Activated CD4-positive, alpha-beta T cell treated with anti-CD3 and anti-CD28 coated beads for 4 hours (primary cell): ENCODE data around the gene PTPN9.
A peak's percentile ranks its signal among the peaks of the same experiment; 100 is the strongest.
"Not testable (repeated sequence)": the region's sequence is repeated elsewhere in the genome, so short reads cannot be mapped to it uniquely, and the experiment has no call there.

Experiments
- DNase-seq, 2 donors: peaks; one replicate each; pipeline ENCODE4 v3.0.0-alpha.2; 2020

PTPN9 gene

DNA sequence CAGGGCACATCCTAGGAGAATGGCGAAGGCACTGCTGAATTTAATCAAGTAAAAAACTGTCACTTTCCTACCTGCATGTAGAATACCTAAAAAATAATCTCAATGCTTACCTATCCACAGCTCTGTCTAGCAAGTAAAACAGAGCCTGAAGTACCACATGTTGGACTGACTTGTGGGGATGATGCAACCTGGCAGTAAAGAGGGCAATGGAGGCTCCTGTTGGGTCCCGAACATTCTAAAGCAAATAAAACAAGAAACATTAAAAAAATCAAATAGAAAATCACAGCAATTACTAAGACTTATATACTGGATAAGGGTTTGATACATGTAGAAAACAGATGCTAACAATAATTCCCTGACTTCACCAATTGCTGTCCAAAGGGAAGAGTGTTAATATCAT lies 56.1 kb downstream of the PTPN9 start:
- no peak for DNase-seq

DNA sequence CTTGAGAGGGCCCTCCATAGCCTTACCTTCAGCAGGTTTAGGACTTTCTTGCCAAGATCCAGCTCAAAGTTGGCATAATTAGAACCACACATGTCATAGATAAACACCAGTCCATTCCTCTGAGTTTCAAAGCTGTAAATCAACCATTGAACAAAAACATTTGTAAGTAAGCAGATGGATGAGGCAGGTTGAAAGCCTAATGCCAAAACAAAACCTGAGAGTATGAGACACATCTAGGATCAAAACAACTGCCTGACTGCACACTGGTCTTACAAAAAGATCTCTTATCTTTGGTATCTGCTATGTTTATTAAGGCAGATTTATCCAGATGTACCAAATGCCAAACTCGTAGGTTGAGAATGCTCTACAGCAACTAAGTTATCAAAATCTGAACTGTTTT lies 61.9 kb downstream of the PTPN9 start:
- no peak for DNase-seq

DNA sequence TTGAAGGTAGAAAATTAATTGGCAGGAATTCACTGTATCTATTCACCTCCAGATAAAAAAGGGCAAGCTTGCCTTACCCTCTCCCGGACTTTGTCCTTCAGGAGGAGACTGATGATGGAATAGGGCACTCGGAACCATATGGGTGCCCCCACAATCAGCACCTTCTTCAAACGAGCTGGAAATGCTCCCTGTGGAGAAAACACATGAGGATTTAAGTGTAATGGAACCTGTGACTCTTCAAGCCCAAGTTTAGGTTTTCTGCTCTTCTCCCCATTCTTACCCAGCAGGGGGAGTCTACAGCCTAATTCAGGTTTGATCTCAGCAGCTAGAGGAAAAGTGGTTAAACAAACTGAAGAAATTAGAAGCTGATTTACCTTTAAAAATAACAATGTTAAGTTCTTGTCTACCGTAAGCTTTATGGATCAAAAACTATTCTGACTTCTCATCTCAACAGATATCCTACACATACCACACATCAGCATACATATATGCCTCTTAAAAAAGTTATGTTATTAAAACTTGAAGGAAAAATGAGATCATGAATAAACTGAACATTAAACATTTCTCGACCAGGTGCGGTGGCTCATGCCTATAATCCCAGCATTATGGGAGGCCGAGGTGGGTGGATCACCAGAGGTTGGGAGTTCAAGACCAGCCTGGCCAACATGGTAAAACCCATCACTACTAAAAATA lies 70.1 kb downstream of the PTPN9 start:
- DNase-seq, result peak; percentile 24 to 38

DNA sequence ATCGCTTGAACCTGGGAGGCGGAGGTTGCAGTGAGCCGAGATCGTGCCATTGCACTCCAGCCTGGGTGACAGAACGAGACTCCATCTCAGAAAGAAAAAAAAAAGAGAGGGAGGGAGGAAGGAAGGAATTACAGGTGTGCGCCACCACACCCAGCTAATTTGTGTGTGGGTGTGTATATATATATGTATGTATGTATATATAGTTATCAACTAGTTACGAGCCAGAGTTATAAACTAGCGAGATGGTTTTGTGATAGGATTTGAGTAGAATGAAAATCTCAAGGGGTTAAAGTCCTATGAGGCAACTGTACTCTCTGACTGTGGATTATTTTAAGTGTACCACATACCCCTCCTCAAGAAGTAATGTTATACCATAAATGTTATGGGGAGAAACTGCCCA lies 76.8 kb downstream of the PTPN9 start:
- DNase-seq, result no peak

DNA sequence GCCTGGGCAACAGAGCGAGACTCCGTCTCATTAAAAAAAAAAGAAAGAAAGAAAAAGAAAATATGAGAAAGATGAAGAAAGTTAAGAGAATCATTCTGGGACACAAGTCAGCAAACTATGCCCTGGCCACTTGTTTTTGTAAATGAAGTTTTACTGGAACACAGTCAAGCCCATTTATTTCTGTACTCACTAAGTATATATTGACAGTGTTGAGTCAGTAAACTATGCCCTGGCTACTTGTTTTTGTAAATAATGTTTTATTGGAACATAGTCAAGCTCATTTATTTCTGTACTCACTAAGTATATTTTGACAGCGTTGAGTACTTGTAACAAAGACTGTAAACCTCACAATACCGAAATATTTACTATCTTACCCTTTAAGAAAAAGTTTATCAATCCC lies 85.4 kb downstream of the PTPN9 start:
- no peak for DNase-seq

DNA sequence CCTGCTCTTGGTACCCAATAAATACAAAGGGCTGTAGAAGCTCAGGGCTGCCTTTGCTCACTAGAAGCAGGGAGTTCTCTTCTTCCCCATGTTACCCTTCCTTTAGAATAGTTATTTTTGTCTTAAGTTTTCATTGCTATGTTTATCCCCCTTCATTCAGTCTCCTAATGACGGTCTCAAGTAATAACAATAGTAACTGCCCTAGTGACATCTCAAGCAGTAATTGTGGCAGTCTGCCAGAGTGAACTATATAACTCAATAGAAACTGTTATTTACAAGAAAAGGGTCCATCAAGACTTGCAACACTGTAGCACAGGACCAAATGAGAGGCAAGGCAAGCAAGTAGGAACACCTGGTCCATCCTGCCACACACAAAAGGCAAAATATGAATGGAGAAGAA lies 95.2 kb downstream of the PTPN9 start:
- DNase-seq, result no peak

DNA sequence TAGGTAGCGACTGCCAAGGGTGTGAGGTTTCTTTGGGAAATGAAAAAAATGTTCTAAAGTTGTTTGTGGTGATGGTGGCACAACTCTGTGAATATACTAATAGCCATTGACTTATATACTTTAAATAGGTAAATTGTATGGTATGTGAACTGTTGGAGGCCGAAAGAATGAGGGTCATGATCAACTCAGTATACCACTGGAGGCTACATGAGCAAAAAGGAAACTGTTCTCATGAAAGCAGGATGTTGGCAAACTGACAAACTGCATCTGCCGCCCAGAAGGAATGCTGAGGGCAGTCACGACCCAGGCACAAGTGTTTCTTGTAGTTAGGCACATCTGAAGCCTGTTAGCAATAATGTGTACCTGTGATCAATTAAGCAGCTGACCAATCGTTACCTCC lies 95.6 kb downstream of the PTPN9 start:
- not testable (repeated sequence) for DNase-seq

DNA sequence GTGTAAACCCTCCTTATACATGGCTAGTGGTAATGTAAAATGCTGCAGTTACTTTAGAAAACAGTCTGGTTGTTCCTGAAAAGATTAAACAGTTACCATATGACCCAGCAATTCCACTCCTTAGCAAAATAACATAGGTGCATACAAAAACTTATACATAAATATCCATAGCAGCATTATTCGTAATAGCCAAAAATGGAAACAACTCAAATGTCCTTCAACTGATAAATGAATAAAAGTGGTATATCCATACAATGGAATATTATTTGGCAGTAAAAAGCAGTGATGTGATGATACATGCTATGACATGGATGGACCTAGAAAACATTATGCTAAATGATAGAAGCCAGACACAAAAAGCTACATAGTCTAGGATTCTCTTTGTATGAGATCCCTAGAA lies 96.0 kb downstream of the PTPN9 start:
- DNase-seq, result no peak

DNA sequence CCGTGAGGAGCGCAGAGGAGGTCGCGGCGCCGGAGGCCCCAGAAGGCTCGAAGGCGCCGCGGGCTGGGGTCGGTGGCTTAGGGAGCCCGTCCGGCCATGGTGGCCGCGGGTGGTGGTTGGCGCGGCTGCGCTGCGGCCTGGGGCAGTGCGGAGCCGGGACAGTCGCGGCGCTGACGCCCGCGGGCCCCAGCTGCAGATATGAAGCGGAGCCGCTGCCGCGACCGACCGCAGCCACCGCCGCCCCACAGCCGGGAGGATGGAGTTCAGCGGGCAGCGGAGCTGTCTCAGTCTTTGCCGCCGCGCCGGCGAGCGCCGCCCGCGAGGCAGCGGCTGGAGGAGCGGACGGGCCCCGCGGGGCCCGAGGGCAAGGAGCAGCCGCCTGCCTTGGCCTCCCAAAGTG lies 98.7 kb downstream of the PTPN9 start:
- DNase-seq, result not testable (repeated sequence)

DNA sequence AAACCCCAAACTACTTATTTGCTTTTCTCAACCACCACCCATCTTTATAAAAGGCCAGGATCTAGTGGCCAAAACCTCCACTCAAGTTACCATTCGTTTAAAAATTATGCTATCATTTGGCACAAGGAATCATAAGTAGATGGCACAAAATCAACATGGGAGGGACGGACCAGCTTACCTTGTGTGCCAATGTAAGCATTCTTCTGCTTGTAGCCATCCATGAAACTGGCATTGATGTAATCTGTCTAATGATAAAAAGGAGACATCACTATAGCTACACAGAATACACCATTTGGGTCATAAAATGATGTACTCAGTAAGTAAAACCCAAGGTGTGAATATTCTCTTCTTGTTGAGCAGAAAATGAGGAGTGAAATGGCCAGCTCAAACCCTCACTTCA lies 99.4 kb downstream of the PTPN9 start:
- DNase-seq, result no peak

DNA sequence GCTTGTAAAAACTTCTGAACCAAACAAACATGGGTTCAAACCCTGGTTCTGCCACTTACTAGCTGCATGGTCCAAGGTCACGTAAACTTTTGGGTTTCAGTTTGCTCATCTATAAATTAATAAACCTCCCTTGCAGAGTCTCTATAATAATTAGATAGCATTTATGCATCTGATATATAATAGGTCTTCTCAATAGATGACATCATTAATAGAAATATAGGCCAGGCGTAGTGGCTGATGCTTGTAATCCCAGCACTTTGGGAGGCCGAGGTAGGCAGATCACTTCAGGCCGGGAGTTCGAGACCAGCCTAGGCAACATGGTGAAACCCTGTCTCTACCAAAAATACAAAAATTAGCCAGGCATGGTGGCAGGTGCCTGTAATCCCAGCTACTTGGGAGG lies 102.0 kb downstream of the PTPN9 start:
- not testable (repeated sequence) for DNase-seq

DNA sequence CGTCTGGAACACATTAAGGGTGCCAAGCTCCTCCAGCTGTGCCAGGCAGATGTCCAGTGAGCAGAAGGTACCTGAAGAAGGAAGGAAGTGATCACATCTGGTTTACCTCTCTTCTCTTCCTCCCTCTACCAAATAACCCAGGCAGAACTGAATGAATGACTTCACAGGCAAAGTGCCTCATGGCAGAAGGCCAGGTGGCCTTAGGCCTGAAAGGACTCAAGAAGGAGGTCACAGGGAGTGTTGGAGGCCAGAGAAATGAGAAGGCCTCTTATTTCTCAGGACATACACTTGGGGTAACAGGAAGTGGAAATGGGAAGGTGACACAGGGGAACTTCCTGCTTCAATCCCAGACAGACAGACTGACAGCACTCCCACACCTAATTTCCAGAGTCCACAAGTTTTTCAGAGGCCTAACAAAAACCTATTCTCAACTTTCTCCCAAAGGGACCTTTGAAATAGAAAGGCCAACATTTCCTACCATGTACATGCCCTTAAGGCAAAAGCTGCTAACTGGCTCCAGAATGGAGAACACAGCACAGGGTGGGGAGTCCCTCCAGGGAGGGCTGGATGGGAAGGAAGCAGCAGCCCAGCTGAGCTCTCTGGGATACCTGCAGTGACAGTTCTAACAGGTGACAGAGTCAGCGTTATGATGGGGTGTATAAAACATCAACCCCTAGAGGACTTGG lies 110.1 kb downstream of the PTPN9 start:
- DNase-seq, result no peak

DNA sequence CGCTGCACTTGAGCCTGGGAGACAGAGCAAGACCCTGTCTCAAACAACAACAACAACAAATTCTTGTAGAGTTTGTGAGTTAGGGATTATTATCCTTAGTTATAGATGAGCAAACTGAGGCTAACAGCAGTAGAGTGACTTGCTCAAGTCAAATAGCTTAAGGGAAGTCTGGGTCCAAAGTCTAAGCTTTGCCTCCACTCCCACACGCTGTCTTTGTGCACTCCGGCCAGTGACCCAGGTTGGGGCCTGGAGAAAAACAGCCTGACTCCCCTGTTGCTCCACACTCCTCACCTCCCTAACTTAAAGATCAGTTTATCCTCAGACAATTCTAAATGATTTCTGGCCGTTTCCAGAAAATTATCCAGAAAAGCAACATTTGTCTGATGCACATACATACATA lies 118.5 kb downstream of the PTPN9 start:
- no peak for DNase-seq

DNA sequence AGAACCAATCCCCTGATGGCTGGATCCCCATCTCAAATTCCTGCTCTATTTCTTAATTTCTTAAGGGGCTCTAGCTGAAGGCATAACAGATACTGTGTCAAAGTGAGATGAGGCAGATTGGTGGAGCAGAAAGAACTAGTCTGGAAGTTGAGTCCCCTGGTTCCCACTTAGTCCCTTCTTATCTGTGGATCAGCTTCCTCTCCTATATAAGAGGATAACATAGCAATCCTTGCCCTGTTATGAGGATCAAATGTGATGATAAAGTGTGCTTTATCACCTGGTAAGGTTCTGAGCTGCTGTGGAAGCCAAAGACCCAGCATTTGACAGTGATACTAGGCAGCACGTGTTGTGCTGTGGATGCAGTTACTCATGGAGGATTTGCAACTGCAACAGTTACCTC lies 119.5 kb downstream of the PTPN9 start:
- DNase-seq, result no peak

DNA sequence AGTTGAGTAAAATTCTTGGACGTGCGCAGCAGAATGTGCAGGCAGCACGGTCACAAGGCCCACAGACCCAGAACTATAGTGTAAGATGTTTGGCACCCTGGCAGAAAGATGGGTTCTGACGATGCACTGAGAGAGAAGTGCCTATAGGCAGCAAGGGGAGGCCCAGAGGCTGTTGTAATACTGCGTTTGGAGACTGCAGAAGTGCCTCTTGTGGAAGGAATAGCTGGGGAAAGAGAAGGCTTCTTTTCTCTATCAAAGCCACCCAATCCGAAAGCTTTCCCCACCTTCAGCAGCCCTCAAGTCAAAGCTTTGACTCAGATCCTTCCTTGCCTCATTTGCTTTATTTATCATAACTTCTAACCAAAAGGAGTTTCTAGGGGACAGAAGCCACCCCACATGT lies 122.4 kb downstream of the PTPN9 start:
- DNase-seq, result no peak

DNA sequence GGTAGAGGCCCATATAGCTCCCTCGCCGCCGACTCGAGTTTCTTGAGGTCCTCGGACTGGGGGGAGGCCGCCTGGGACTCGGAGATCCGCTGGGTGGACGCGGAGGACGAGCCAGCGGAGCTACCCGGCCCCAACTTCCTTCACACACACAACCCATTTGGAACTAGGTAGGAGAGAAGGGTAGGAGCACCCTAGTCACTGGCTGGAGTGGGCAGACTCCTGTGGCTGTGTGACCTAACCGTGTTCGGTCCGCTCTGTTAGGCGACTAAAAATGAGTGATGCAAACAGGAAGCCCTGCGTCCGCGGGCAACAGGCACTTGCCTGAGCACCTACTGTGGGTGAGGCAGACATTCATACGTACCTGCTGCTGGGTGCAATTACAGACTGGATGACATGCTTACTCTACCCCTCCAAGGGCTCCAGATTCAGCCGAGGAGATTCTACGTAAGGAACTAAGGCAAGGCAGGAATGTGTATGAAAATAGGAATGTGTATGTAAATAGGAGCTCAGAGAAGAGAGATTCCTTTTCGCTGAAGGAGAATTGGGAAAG lies 123.1 kb downstream of the PTPN9 start:
- DNase-seq, result peak; percentile 40 to 59

DNA sequence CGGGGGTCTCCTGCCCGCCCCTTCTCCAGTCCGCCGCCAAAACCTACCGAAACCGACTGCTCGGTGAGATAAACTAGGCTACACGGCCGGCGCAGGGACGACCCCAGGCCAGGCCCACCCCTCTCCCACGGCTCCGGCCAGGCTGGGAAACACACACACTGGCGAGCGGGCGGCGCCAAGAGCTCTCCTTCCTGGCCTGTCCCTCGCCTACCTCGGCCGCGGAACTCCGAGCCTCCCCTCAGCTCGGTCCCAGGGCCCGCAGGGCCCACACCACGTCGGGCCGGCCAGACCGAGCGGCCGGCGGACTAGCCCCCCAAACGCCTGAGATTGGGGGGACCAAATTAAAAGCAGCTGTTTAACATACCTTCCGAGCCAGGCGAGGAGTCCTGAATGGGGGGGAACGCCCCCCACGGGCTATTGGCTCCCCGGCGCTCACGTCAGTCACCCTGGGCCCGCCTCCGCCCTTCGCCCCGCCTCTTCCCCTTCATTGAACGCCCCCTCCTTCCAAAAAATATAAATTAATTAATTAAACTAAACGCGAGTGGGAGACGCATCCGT lies 123.6 kb downstream of the PTPN9 start:
- peak; percentile 87 to 89 for DNase-seq

DNA sequence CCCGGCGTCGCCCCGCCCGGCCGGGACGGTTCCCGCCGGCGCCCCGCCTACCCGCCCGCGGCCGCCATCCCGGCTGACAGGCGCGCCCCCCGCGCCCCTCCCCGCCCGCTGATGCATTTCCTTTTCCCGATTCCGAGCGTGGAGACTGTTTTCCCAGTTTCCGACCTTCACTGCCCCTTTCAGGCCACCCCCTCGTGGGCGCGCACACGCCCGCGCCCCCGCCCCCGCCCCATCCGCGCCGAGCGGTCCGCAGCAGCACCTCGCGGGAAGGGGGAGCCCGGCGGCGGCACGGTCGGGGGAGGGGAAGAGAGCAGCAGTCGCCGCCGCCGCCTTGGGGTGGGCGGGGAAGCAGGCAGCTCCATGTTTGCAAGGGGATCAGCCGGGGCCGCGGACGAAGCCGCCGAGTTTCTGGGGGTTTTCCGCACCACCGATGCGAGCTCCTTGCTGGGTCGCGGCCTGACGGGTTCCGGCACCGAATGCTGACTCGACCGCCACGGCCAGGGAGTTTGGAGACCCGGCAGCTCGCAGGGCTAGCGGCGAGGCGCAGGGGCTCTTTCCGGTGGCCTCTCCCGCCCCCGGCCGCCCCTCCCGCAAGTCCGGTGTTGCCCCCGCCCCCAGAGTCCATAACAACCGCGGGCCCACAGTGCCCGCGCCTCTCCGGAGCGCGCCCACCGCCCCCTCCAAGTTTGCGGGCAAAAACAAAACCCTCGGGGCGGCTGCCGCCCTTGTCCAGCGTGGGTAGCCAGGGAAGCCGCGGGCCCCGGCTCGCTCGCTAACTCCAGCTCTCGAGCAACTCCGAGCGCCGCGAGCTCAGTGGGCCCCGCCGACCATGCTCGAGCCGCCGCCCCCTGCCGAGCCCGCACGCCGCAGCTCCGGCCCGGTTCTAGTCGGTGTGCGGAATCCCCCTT lies 124.4 kb downstream of the PTPN9 start:
- peak; percentile 83 to 88 for DNase-seq

DNA sequence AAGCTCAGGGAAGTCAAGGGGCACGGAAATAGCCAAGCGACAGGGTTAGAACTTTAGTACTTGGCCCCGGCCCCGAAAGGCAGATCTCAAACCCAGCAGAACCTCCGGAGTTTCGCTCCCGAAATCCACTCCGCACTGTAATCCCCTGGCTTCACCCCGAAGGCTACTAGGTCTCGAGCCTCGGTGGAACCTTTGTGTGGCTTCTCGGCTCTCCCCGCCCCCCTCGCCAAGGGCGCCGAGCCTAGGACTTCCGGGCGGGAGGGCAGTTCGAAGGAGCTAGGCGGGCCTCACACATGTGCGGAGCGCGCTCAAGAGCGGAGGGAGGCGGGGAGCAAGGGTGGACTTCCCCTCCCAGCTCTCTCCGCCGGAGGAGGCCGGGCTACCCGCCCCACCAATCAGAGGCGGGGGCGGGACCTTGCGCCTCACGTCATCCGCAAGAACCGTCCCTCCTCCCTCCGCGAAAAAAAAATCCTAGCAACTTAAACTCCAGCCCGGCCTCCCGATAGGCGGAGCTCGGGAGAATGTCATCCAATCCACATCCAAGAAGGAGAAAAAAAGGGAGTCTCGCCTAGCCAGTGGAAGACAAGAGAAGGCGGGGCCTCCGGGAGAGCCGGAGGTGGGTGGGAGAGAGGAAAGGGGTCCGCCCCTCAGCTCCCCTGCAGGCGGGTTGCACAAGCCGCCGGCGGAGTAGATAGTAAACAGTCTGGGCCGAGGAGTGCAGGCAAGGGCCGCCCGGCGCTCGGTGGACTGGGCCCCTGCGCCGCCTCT lies 125.2 kb downstream of the PTPN9 start:
- DNase-seq, result peak; percentile 93 to 98

DNA sequence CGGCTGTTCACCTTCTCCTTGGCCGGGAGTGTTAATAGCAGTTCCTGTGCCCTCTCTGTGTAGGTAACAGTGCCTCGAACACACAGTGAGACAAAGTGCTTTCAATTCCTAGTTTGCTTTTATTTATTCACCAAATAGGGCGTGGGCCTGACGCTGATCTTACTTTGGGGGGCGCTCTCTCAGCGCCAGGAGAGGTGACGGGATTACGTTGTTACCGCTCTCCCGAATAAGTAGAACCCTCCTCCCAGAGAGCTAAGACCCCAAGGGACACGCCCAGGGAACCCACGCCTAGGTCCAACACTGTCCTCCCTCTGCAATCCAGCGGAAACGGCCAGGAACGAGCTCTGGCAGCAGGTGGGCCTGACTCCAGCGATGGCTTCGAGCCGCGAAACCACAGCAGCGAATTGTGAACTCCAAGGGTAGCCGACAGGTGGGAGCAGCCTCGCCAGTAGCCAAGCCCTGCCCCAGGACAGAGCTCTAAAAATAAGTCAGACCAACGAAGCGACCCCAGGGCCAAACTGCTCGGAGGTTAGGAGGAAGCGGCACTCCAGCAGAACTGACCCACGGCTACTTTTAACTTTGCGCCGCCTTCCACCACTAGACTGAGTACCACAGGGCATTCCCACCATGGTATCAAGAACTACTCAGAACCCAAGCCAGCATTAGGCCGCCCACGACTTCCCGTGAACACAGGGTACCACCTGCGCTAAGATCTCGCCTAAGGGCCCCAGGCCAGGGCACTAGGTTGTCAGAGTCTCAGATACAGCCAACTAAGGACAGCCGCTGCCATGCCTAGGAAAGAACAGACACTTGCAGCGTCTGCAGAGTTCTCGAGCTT lies 126.0 kb downstream of the PTPN9 start:
- DNase-seq, result peak; percentile 76 to 81

DNA sequence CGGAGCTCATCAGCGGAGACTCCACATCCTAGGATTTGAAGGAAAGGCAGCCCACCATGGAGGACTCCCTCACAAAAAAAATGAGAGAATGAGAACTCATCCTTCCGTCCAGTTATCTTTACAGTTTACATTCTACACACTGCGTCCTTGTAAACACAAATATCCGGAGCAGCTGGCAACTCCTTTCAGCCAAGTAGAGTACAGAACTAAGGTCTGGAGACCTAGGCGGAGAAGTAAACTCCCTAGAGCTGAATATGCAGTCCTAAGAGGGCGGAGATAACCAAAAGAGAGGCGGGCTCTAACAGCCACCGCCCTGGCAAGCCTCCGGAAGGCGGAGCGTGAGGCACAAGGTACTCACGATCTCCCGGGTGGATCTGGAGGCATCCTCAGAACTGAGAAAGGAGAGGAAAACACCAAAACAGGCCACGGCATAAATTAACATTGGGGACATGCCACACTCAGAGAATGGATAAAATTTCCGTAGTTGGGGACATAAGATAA lies 126.7 kb downstream of the PTPN9 start:
- peak; percentile 74 to 78 for DNase-seq
